ENCODE measurements around the gene HMOX2. TPM values are rescaled to one million over a fixed set of nuclear protein-coding genes. Genes with fewer than 3 reads are reported as not detected.
A peak's percentile ranks its signal among the peaks of the same experiment; 100 is the strongest.

HMOX2 gene
- total and polyA plus RNA-seq, 2 donors (not counting 3 experiments of a cell fraction or from before 2014, with no cell fraction given) = 80.7 to 86.3 TPM

DNA sequence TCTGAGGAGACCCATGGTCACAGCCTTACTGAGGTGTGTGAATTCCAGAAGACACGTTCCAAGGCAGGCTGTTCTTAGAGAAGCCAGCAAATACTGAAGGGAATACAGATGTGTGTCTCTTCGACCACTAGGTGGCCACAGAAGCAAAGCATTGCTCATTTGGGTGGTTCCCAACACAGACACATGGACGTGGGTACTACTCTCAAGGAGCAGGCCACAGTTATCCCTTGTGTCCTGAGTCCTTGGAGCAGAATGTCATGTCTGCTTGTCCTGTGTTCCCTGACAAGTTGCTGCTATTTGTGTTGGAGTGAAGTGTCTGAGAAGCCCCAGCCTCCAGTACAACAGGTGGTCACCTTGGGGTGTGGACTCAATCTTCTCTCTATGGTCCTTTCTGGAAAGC is 30.3 kb downstream of the HMOX2 start:
- Histone ChIP-seq H3K79me2 (ENCODE audit: control insufficient read depth, insufficient read depth, low read length) (peaks cover 17% of the 10 kb centered on the region), H3K9ac (replicated peaks; ENCODE audit: extremely low read depth, insufficient read depth, low read length) (no peak overlapping the region), H3K4me3 (replicated peaks in 1 of 3; ENCODE audit: insufficient read depth in 1 of 3, low read depth in 1 of 3, low read length in 3 of 3) (no peak overlapping the region), H3K27me3 (ENCODE audit: control insufficient read depth in 2 of 2, insufficient read depth in 2 of 2, low read length in 2 of 2) (no peaks in the 10 kb centered on the region), H3K4me2 (ENCODE audit: insufficient read depth, low read length) (no peak overlapping the region), H3K36me3 (ENCODE audit: control insufficient read depth in 2 of 2, extremely low read depth in 1 of 2, insufficient read depth in 2 of 2, low read length in 2 of 2) (peaks cover 16 to 38% of the 10 kb centered on the region in 2 experiments), H3K9me1 (replicated peaks; ENCODE audit: control insufficient read depth, extremely low read depth, insufficient read depth, low read length) (peaks cover 2% of the 10 kb centered on the region), H4K20me1 (replicated peaks; ENCODE audit: control insufficient read depth, extremely low read depth, insufficient read depth, low read length) (no peaks in the 10 kb centered on the region), H3K9me3 (replicated peaks; ENCODE audit: control insufficient read depth, insufficient read depth, low read length) (no peaks in the 10 kb centered on the region), H3K4me1 (ENCODE audit: control insufficient read depth, extremely low read depth, insufficient read depth, low read length) (peaks cover 5% of the 10 kb centered on the region), H2AFZ (ENCODE audit: low read depth, low read length) (no peak overlapping the region), H3K27ac (ENCODE audit: insufficient read depth, low read depth, low read length) (no peak overlapping the region)
- ChIA-PET CTCF (interaction anchor here (0.7 to 6.5 kb wide), 19 partner anchors 8 to 452 kb away, joined by 3 to 109 read pairs (median 6); partner anchors contain the start of genes C16orf96, HMOX2, MGRN1 and SEC14L5), POLR2A (no interaction called here)
- FAIRE-seq (peak; percentile 94), DNase-seq (ENCODE audit: low read depth, low spot score) (peak; percentile 77)
- intact Hi-C loops (cut with micrococcal nuclease) = loop anchor here (1.0 kb wide), 2 partner anchors 42 to 79 kb away; no protein-coding TSS in a partner anchor
- TF ChIP-seq EZH2 (IDR thresholded peaks at IDR 0.05; ENCODE audit: borderline replicate concordance, low read depth, low read length, severe bottlenecking) (no peak), POLR2A (IDR thresholded peaks at IDR 0.05; ENCODE audit: low read depth, low read length) (no peak), MYC (IDR thresholded peaks at IDR 0.05; ENCODE audit: low read depth, low read length) (peak; percentile 35)
- TF ChIP-seq, protein P1, sequence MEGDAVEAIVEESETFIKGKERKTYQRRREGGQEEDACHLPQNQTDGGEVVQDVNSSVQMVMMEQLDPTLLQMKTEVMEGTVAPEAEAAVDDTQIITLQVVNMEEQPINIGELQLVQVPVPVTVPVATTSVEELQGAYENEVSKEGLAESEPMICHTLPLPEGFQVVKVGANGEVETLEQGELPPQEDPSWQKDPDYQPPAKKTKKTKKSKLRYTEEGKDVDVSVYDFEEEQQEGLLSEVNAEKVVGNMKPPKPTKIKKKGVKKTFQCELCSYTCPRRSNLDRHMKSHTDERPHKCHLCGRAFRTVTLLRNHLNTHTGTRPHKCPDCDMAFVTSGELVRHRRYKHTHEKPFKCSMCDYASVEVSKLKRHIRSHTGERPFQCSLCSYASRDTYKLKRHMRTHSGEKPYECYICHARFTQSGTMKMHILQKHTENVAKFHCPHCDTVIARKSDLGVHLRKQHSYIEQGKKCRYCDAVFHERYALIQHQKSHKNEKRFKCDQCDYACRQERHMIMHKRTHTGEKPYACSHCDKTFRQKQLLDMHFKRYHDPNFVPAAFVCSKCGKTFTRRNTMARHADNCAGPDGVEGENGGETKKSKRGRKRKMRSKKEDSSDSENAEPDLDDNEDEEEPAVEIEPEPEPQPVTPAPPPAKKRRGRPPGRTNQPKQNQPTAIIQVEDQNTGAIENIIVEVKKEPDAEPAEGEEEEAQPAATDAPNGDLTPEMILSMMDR (IDR thresholded peaks at IDR 0.05; ENCODE audit: extremely low read depth in 1 of 2, insufficient read depth in 1 of 2, low read depth in 1 of 2, low read length in 2 of 2) = peak; percentile 83 to 85
- BruUV-seq (replicated peaks) = no TSS peak
- dilution Hi-C loops (cut with MboI; ENCODE audit: extremely low pct_ligation_motif_present, low sequenced_read_pairs) = no loop called here

DNA sequence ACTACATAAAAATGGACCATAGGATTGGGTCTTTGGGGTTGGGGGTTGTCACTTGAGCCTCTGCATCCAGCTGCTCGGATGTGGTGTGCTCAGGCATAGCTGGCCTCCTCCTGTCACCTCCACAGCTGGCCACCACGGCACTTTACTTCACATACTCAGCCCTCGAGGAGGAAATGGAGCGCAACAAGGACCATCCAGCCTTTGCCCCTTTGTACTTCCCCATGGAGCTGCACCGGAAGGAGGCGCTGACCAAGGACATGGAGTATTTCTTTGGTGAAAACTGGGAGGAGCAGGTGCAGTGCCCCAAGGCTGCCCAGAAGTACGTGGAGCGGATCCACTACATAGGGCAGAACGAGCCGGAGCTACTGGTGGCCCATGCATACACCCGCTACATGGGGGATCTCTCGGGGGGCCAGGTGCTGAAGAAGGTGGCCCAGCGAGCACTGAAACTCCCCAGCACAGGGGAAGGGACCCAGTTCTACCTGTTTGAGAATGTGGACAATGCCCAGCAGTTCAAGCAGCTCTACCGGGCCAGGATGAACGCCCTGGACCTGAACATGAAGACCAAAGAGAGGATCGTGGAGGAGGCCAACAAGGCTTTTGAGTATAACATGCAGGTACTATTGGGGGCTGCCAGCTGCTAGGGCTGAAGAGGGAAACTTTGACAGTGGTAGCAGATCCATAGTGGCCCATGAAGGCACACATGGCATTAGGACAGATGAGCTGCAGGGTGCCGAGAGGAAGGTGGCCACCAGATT is 31.6 kb downstream of the HMOX2 start:
- DNase-seq (ENCODE audit: low read depth, low spot score) = no peak
- H3K79me2 ChIP-seq (ENCODE audit: control insufficient read depth, insufficient read depth, low read length) = peaks cover 7% of the 10 kb centered on the region
- dilution Hi-C loops (cut with MboI; ENCODE audit: extremely low pct_ligation_motif_present, low sequenced_read_pairs) (no loop called here), intact Hi-C loops (cut with micrococcal nuclease) (no loop called here)
- no peak overlapping the region for H3K9ac ChIP-seq (replicated peaks; ENCODE audit: extremely low read depth, insufficient read depth, low read length)
- H3K9me3 ChIP-seq (replicated peaks; ENCODE audit: control insufficient read depth, insufficient read depth, low read length) = no peaks in the 10 kb centered on the region
- H3K9me1 ChIP-seq (replicated peaks; ENCODE audit: control insufficient read depth, extremely low read depth, insufficient read depth, low read length) = no peaks in the 10 kb centered on the region
- H3K27me3 ChIP-seq (ENCODE audit: control insufficient read depth in 2 of 2, insufficient read depth in 2 of 2, low read length in 2 of 2) = no peaks in the 10 kb centered on the region
- ChIA-PET CTCF (interaction anchor here (0.7 to 6.5 kb wide), 19 partner anchors 10 to 450 kb away, joined by 3 to 109 read pairs (median 6); partner anchors contain the start of genes HMOX2, MGRN1 and SEC14L5), POLR2A (no interaction called here)
- TSS peak; percentile 33 for BruUV-seq (replicated peaks)
- no peaks in the 10 kb centered on the region for H4K20me1 ChIP-seq (replicated peaks; ENCODE audit: control insufficient read depth, extremely low read depth, insufficient read depth, low read length)
- TF ChIP-seq FOS (IDR thresholded peaks at IDR 0.05; ENCODE audit: borderline replicate concordance, insufficient read depth, low read length) = no peak
- no peak for TF ChIP-seq MYC (IDR thresholded peaks at IDR 0.05; ENCODE audit: low read depth, low read length)
- TF ChIP-seq, protein P2, sequence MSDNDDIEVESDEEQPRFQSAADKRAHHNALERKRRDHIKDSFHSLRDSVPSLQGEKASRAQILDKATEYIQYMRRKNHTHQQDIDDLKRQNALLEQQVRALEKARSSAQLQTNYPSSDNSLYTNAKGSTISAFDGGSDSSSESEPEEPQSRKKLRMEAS (IDR thresholded peaks at IDR 0.05; ENCODE audit: insufficient read depth, insufficient read length) = no peak
- no peak for TF ChIP-seq JUN (IDR thresholded peaks at IDR 0.05; ENCODE audit: borderline replicate concordance, insufficient read depth, insufficient read length, low read depth)
- TF ChIP-seq, protein P1 (IDR thresholded peaks at IDR 0.05; ENCODE audit: extremely low read depth in 1 of 2, insufficient read depth in 1 of 2, low read depth in 1 of 2, low read length in 2 of 2) = no peak
- no peak for TF ChIP-seq EZH2 (IDR thresholded peaks at IDR 0.05; ENCODE audit: borderline replicate concordance, low read depth, low read length, severe bottlenecking)
- TF ChIP-seq POLR2AphosphoS5 (IDR thresholded peaks at IDR 0.05; ENCODE audit: insufficient read depth, low read depth, low read length) = no peak
- no peak for TF ChIP-seq POLR2A (IDR thresholded peaks at IDR 0.05; ENCODE audit: low read depth, low read length)
- TF ChIP-seq GATA2 (IDR thresholded peaks at IDR 0.05; ENCODE audit: insufficient read depth, insufficient read length, low read depth, low read length) = no peak
- no peak overlapping the region for H3K27ac ChIP-seq (ENCODE audit: insufficient read depth, low read depth, low read length)
- no peaks in the 10 kb centered on the region for H3K4me1 ChIP-seq (ENCODE audit: control insufficient read depth, extremely low read depth, insufficient read depth, low read length)
- no peak overlapping the region for H3K4me2 ChIP-seq (ENCODE audit: insufficient read depth, low read length)
- no peak overlapping the region for H2AFZ ChIP-seq (ENCODE audit: low read depth, low read length)
- no peak overlapping the region for H3K4me3 ChIP-seq (replicated peaks in 1 of 3; ENCODE audit: insufficient read depth in 1 of 3, low read depth in 1 of 3, low read length in 3 of 3)
- H3K36me3 ChIP-seq (ENCODE audit: control insufficient read depth in 2 of 2, extremely low read depth in 1 of 2, insufficient read depth in 2 of 2, low read length in 2 of 2) = peaks cover 16 to 47% of the 10 kb centered on the region in 2 experiments
- no peak for FAIRE-seq

All from endothelial cell of umbilical vein (primary cell).